Measurements from ENCODE around the gene CHST11. TPM values are rescaled to one million over a fixed set of nuclear protein-coding genes. Genes with fewer than 3 reads are reported as not detected.

CHST11 gene
- total RNA-seq, 5 donors from 2014 or later (not counting 1 experiment from before 2014, with no cell fraction given): 49.8 to 78.3 (median 63.7) TPM

GRCh38 chr12:104575442-104576186 lies 118.9 kb downstream of the CHST11 start:
- Mint-ChIP-seq H3K4me3 (no peak overlapping the region), H3K36me3 (peaks cover 15% of the 10 kb centered on the region), H3K9me3 (no peaks in the 10 kb centered on the region), H3K27ac (peak overlapping the region; percentile 19 to 44), H3K4me1 (peaks cover 46 to 77% (median 63%) of the 10 kb centered on the region in 3 donors), H3K27me3 (no peaks in the 10 kb centered on the region)
- Histone ChIP-seq H3K36me3 (ENCODE audit: control insufficient read depth in 2 of 2, extremely low read depth in 1 of 2, insufficient read depth in 1 of 2, low read length in 1 of 2) (no peaks in the 10 kb centered on the region), H3K4me1 (ENCODE audit: control insufficient read depth in 1 of 2, extremely low read depth in 1 of 2, insufficient read depth in 2 of 2, low read length in 2 of 2) (peaks cover 0 to 41% of the 10 kb centered on the region in 2 experiments), H3K9me3 (no peaks in the 10 kb centered on the region), H3K27ac (ENCODE audit: low read length) (no peak overlapping the region), H3K4me3 (ENCODE audit: control insufficient read depth in 1 of 2, extremely low read depth in 1 of 2, low read length in 1 of 2) (no peak overlapping the region), H3K27me3 (replicated peaks in 1 of 2; ENCODE audit: control insufficient read depth in 2 of 2, extremely low read depth in 1 of 2, insufficient read depth in 2 of 2, low read length in 1 of 2) (no peaks in the 10 kb centered on the region)
- ChIA-PET POLR2A (no interaction called here), CTCF (no interaction called here)
- 89% methylated on average over 7 of the region's 12 CpGs for WGBS (ENCODE audit: insufficient coverage)
- ATAC-seq (replicated peaks in 1 of 4): peak in 1 of 4 experiments; percentile 24
- DNase-seq: no peak

GRCh38 chr12:104576187-104576778 lies 119.5 kb downstream of the CHST11 start:
- ATAC-seq (replicated peaks in 1 of 4) (no peak), DNase-seq (no peak)
- Mint-ChIP-seq H3K27ac (peak overlapping the region in 1 of 2 donors; percentile 44), H3K36me3 (peaks cover 15% of the 10 kb centered on the region), H3K27me3 (no peaks in the 10 kb centered on the region), H3K4me1 (peaks cover 49 to 78% (median 67%) of the 10 kb centered on the region in 3 donors), H3K4me3 (no peak overlapping the region), H3K9me3 (no peaks in the 10 kb centered on the region)
- Histone ChIP-seq H3K9me3 (no peaks in the 10 kb centered on the region), H3K27me3 (replicated peaks in 1 of 2; ENCODE audit: control insufficient read depth in 2 of 2, extremely low read depth in 1 of 2, insufficient read depth in 2 of 2, low read length in 1 of 2) (no peaks in the 10 kb centered on the region), H3K27ac (ENCODE audit: low read length) (no peak overlapping the region), H3K36me3 (ENCODE audit: control insufficient read depth in 2 of 2, extremely low read depth in 1 of 2, insufficient read depth in 1 of 2, low read length in 1 of 2) (no peaks in the 10 kb centered on the region), H3K4me1 (ENCODE audit: control insufficient read depth in 1 of 2, extremely low read depth in 1 of 2, insufficient read depth in 2 of 2, low read length in 2 of 2) (peaks cover 0 to 41% of the 10 kb centered on the region in 2 experiments), H3K4me3 (ENCODE audit: control insufficient read depth in 1 of 2, extremely low read depth in 1 of 2, low read length in 1 of 2) (no peak overlapping the region)
- CTCF ChIA-PET: no interaction called here
- 98% methylated on average over 6 of the region's 6 CpGs for WGBS (ENCODE audit: insufficient coverage)
- POLR2A ChIA-PET: no interaction called here

- Mint-ChIP-seq H3K9me3 (no peaks in the 10 kb centered on the region), H3K4me3 (no peak overlapping the region), H3K4me1 (peaks cover 57 to 82% (median 72%) of the 10 kb centered on the region in 3 donors), H3K27ac (peak overlapping the region; percentile 43 to 46), H3K36me3 (peaks cover 15% of the 10 kb centered on the region), H3K27me3 (no peaks in the 10 kb centered on the region)
- H3K9me3 ChIP-seq: no peaks in the 10 kb centered on the region
- ATAC-seq (replicated peaks in 1 of 4): no peak
- H3K27me3 ChIP-seq (replicated peaks in 1 of 2; ENCODE audit: control insufficient read depth in 2 of 2, extremely low read depth in 1 of 2, insufficient read depth in 2 of 2, low read length in 1 of 2): no peaks in the 10 kb centered on the region
- H3K36me3 ChIP-seq (ENCODE audit: control insufficient read depth in 2 of 2, extremely low read depth in 1 of 2, insufficient read depth in 1 of 2, low read length in 1 of 2): no peaks in the 10 kb centered on the region
- H3K4me1 ChIP-seq (ENCODE audit: control insufficient read depth in 1 of 2, extremely low read depth in 1 of 2, insufficient read depth in 2 of 2, low read length in 2 of 2): peaks cover 0 to 39% of the 10 kb centered on the region in 2 experiments
- ChIA-PET CTCF (interaction anchor here in 1 of 2 donors (0.7 kb wide), 1 partner anchor 8 kb away, joined by 4 read pairs; no protein-coding TSS in a partner anchor), POLR2A (no interaction called here)
- no peak overlapping the region for H3K27ac ChIP-seq (ENCODE audit: low read length)
- H3K4me3 ChIP-seq (ENCODE audit: control insufficient read depth in 1 of 2, extremely low read depth in 1 of 2, low read length in 1 of 2): no peak overlapping the region
- 95% methylated on average over 2 of the region's 6 CpGs for WGBS (ENCODE audit: insufficient coverage)
- DNase-seq: no peak
Observed at GRCh38 chr12:104576980-104577580, 120.3 kb downstream of the CHST11 start.

- Mint-ChIP-seq H3K36me3 (peaks cover 11% of the 10 kb centered on the region), H3K4me1 (peaks cover 59 to 82% (median 74%) of the 10 kb centered on the region in 3 donors), H3K4me3 (no peak overlapping the region), H3K27me3 (no peaks in the 10 kb centered on the region), H3K27ac (peak overlapping the region; percentile 28 to 46), H3K9me3 (no peaks in the 10 kb centered on the region)
- Histone ChIP-seq H3K4me1 (ENCODE audit: control insufficient read depth in 1 of 2, extremely low read depth in 1 of 2, insufficient read depth in 2 of 2, low read length in 2 of 2) (peaks cover 0 to 39% of the 10 kb centered on the region in 2 experiments), H3K36me3 (ENCODE audit: control insufficient read depth in 2 of 2, extremely low read depth in 1 of 2, insufficient read depth in 1 of 2, low read length in 1 of 2) (no peaks in the 10 kb centered on the region), H3K27ac (ENCODE audit: low read length) (no peak overlapping the region), H3K9me3 (no peaks in the 10 kb centered on the region), H3K27me3 (replicated peaks in 1 of 2; ENCODE audit: control insufficient read depth in 2 of 2, extremely low read depth in 1 of 2, insufficient read depth in 2 of 2, low read length in 1 of 2) (no peaks in the 10 kb centered on the region), H3K4me3 (ENCODE audit: control insufficient read depth in 1 of 2, extremely low read depth in 1 of 2, low read length in 1 of 2) (no peak overlapping the region)
- POLR2A ChIA-PET: no interaction called here
- DNase-seq: no peak
- 89% methylated on average over 1 of the region's 6 CpGs for WGBS (ENCODE audit: insufficient coverage)
- ATAC-seq (replicated peaks in 1 of 4): no peak
- CTCF ChIA-PET: interaction anchor here in 1 of 2 donors (0.7 kb wide), 1 partner anchor 9 kb away, joined by 4 read pairs; no protein-coding TSS in a partner anchor
Observed at GRCh38 chr12:104577581-104577981, 120.8 kb downstream of the CHST11 start.

- no peaks in the 10 kb centered on the region for H3K9me3 ChIP-seq
- peaks cover 65 to 89% (median 82%) of the 10 kb centered on the region in 3 donors for H3K4me1 Mint-ChIP-seq
- CTCF ChIA-PET: no interaction called here
- H3K4me1 ChIP-seq (ENCODE audit: control insufficient read depth in 1 of 2, extremely low read depth in 1 of 2, insufficient read depth in 2 of 2, low read length in 2 of 2): peaks cover 0 to 42% of the 10 kb centered on the region in 2 experiments
- no peak overlapping the region for H3K4me3 ChIP-seq (ENCODE audit: control insufficient read depth in 1 of 2, extremely low read depth in 1 of 2, low read length in 1 of 2)
- H3K36me3 Mint-ChIP-seq: peaks cover 7% of the 10 kb centered on the region
- no peak for ATAC-seq (replicated peaks in 1 of 4)
- no peak overlapping the region for H3K27ac Mint-ChIP-seq
- H3K4me3 Mint-ChIP-seq: no peak overlapping the region
- DNase-seq: no peak
- H3K27me3 ChIP-seq (replicated peaks in 1 of 2; ENCODE audit: control insufficient read depth in 2 of 2, extremely low read depth in 1 of 2, insufficient read depth in 2 of 2, low read length in 1 of 2): no peaks in the 10 kb centered on the region
- POLR2A ChIA-PET: no interaction called here
- no peak overlapping the region for H3K27ac ChIP-seq (ENCODE audit: low read length)
- 65% methylated on average over 5 of the region's 6 CpGs for WGBS (ENCODE audit: insufficient coverage)
- H3K36me3 ChIP-seq (ENCODE audit: control insufficient read depth in 2 of 2, extremely low read depth in 1 of 2, insufficient read depth in 1 of 2, low read length in 1 of 2): no peaks in the 10 kb centered on the region
- H3K27me3 Mint-ChIP-seq: no peaks in the 10 kb centered on the region
- no peaks in the 10 kb centered on the region for H3K9me3 Mint-ChIP-seq
Observed at GRCh38 chr12:104578453-104578852, 121.7 kb downstream of the CHST11 start.

- peaks cover 71 to 93% (median 92%) of the 10 kb centered on the region in 3 donors for H3K4me1 Mint-ChIP-seq
- no peaks in the 10 kb centered on the region for H3K9me3 ChIP-seq
- DNase-seq (no peak), ATAC-seq (replicated peaks in 1 of 4) (no peak)
- H3K36me3 Mint-ChIP-seq: peaks cover 3% of the 10 kb centered on the region
- no peak overlapping the region for H3K27ac ChIP-seq (ENCODE audit: low read length)
- H3K36me3 ChIP-seq (ENCODE audit: control insufficient read depth in 2 of 2, extremely low read depth in 1 of 2, insufficient read depth in 1 of 2, low read length in 1 of 2): no peaks in the 10 kb centered on the region
- peaks cover 0 to 41% of the 10 kb centered on the region in 2 experiments for H3K4me1 ChIP-seq (ENCODE audit: control insufficient read depth in 1 of 2, extremely low read depth in 1 of 2, insufficient read depth in 2 of 2, low read length in 2 of 2)
- CTCF ChIA-PET: no interaction called here
- no CpG with 5 or more reads among the region's 7 CpGs for WGBS (ENCODE audit: insufficient coverage)
- peak overlapping the region; percentile 8 to 81 for H3K27ac Mint-ChIP-seq
- H3K9me3 Mint-ChIP-seq: no peaks in the 10 kb centered on the region
- POLR2A ChIA-PET: interaction anchor here in 1 of 2 donors (0.7 kb wide), 2 partner anchors 34 to 137 kb away, joined by 3 to 4 read pairs; no protein-coding TSS in a partner anchor
- H3K27me3 ChIP-seq (replicated peaks in 1 of 2; ENCODE audit: control insufficient read depth in 2 of 2, extremely low read depth in 1 of 2, insufficient read depth in 2 of 2, low read length in 1 of 2): no peaks in the 10 kb centered on the region
- no peak overlapping the region for H3K4me3 ChIP-seq (ENCODE audit: control insufficient read depth in 1 of 2, extremely low read depth in 1 of 2, low read length in 1 of 2)
- peak overlapping the region in 1 of 3 donors; percentile 11 for H3K4me3 Mint-ChIP-seq
- no peaks in the 10 kb centered on the region for H3K27me3 Mint-ChIP-seq
Observed at GRCh38 chr12:104579718-104580495, 123.2 kb downstream of the CHST11 start.

All from T-cell (primary cell).